Right lobe of liver (tissue), 6 donors: ENCODE measurements around the gene ALK. TPM values are rescaled to one million over a fixed set of nuclear protein-coding genes. Genes with fewer than 3 reads are reported as not detected.

Source experiments
- ATAC-seq, 4 donors: fragments of 200-7000 bp; cut with Tn5 transposase; one replicate each; pipeline ENCODE4 v1.9.1; 2020; ENCODE audit warnings: mild to moderate bottlenecking in 4 of 4, moderate library complexity in 4 of 4
- DNase-seq, 3 donors: peaks; one replicate each; pipeline ENCODE4 v3.0.0-alpha.2; 2020
- H3K27ac ChIP-seq, 3 donors: fragments of 200-600 bp; one replicate each; pipeline ENCODE4 v1.8.0; 2022
- H3K27me3 ChIP-seq, 2 donors: fragments of 200-600 bp; one replicate each; pipeline ENCODE4 v1.8.0; 2022
- H3K36me3 ChIP-seq, 4 donors: fragments of 200-600 bp; sonication (generic) in 1 of 4; one replicate each; pipeline versions ENCODE4 v1.5.1 to v1.8.0; 2017 to 2022; ENCODE audit warnings: control low read depth in 1 of 4
- H3K4me1 ChIP-seq, 4 donors: fragments of 200-600 bp; sonication (generic) in 1 of 4; one replicate each; pipeline versions ENCODE4 v1.5.1 to v1.8.0; 2017 to 2022; ENCODE audit warnings: control low read depth in 1 of 4
- H3K4me3 ChIP-seq, 3 donors: fragments of 200-600 bp; one replicate each; pipeline ENCODE4 v1.8.0; 2022
- H3K9me3 ChIP-seq, 4 donors: fragments of 200-600 bp; sonication (generic) in 1 of 4; one replicate each; pipeline versions ENCODE4 v1.5.1 to v1.8.0; 2017 to 2022; ENCODE audit warnings: control low read depth in 1 of 4
- CTCF ChIP-seq, 4 donors: fragments of 200-600 bp in 3 of 4; fragments of 450-650 bp in 1 of 4; IDR thresholded peaks; one replicate each; pipeline versions ENCODE4 v1.5.1 to v1.8.0; 2016 to 2022; ENCODE audit warnings: antibody characterized with exemption in 4 of 4, mild to moderate bottlenecking in 2 of 4
- POLR2A ChIP-seq: fragments of 450-650 bp; IDR thresholded peaks from one replicate; pipeline ENCODE4 v1.6.1; 2017; ENCODE audit warnings: antibody characterized with exemption, mild to moderate bottlenecking
- WGBS: methylation state at CpG from one replicate; pipeline ENCODE4 v1.1.6; 2018; ENCODE audit warnings: low coverage, low lambda C conversion rate; ENCODE audit not compliant: insufficient coverage; ENCODE audit errors: missing lambda C conversion rate; 5-methylcytosine and 5-hydroxymethylcytosine counted together
- intact Hi-C, 2 donors: fragments of 100-400 bp; cut with DNase I; formaldehyde crosslinking; loops; one replicate each; pipeline versions ENCODE4 v1.11.2 to v1.14.1; 2022
- total RNA-seq, 6 experiments: library from RNA; depleted of rRNA in 2 of 6; stranded (reverse); fragments of >200 nt in 2 of 6; fragmentation: NEBNext Ultra II Directional in 3 of 6; extraction: Animal tissue kit (Norgen Biotek cat#: 25700) in 3 of 6; gene quantifications; one replicate each; pipeline versions ENCODE4 v1.1.0 to v1.2.4, GENCODE V29; 2016 to 2023
- donor health status: DM: no; HTN: yes; CAD: no.
- donor health status: DM: no; HTN: no; CAD: no.
- donor health status: DM: no; HTN: no; CAD: no.
- donor health status: DM: no; HTN: yes; CAD: no.
- donor health status: DM: no; HTN: yes; CAD: no.

ALK gene
- total RNA-seq, 6 experiments from 2014 or later = 0.04 to 0.06 TPM; not detected in 4

- DNase-seq (no peak), ATAC-seq (no peak)
- Histone ChIP-seq H3K4me1 (no peaks in the 10 kb centered on the region), H3K27ac (no peak overlapping the region), H3K9me3 (no peaks in the 10 kb centered on the region), H3K27me3 (no peaks in the 10 kb centered on the region), H3K36me3 (no peaks in the 10 kb centered on the region), H3K4me3 (no peak overlapping the region)
- TF ChIP-seq CTCF (IDR thresholded peaks at IDR 0.05) (no peak), POLR2A (no peak)
- 45% methylated on average over 6 of the region's 9 CpGs for WGBS
- intact Hi-C loops = no loop called here
These were observed 678.6 kb downstream of the ALK start for GRCh38 chr2:29242621-29243375.

- H3K9me3 ChIP-seq = no peaks in the 10 kb centered on the region
- ATAC-seq (no peak), DNase-seq (no peak)
- no peak for TF ChIP-seq POLR2A
- no peak for TF ChIP-seq CTCF (IDR thresholded peaks at IDR 0.05)
- intact Hi-C loops = no loop called here
- no peaks in the 10 kb centered on the region for H3K36me3 ChIP-seq
- H3K27ac ChIP-seq = no peak overlapping the region
- H3K4me1 ChIP-seq = no peaks in the 10 kb centered on the region
- no peak overlapping the region for H3K4me3 ChIP-seq
- WGBS = 71% methylated on average over 6 of the region's 6 CpGs
- H3K27me3 ChIP-seq = no peaks in the 10 kb centered on the region
These were observed 679.3 kb downstream of the ALK start for GRCh38 chr2:29241955-29242565.

- DNase-seq (no peak), ATAC-seq (no peak)
- Histone ChIP-seq H3K4me1 (no peaks in the 10 kb centered on the region), H3K27me3 (no peaks in the 10 kb centered on the region), H3K36me3 (no peaks in the 10 kb centered on the region), H3K9me3 (no peaks in the 10 kb centered on the region), H3K4me3 (no peak overlapping the region), H3K27ac (no peak overlapping the region)
- no peak for TF ChIP-seq CTCF (IDR thresholded peaks at IDR 0.05)
- no peak for TF ChIP-seq POLR2A
- intact Hi-C loops = no loop called here
- WGBS = 69% methylated on average over 4 of the region's 4 CpGs
These were observed 680.0 kb downstream of the ALK start for GRCh38 chr2:29241341-29241740.

GRCh38 chr2:29240601-29241000 lies 680.8 kb downstream of the ALK start:
- Histone ChIP-seq H3K27me3 (no peaks in the 10 kb centered on the region), H3K36me3 (no peaks in the 10 kb centered on the region), H3K4me3 (no peak overlapping the region), H3K4me1 (no peaks in the 10 kb centered on the region), H3K27ac (no peak overlapping the region), H3K9me3 (no peaks in the 10 kb centered on the region)
- no peak for DNase-seq
- intact Hi-C loops = no loop called here
- no peak for ATAC-seq
- no peak for TF ChIP-seq CTCF (IDR thresholded peaks at IDR 0.05)
- TF ChIP-seq POLR2A = no peak
- WGBS = 74% methylated on average over 3 of the region's 4 CpGs
